GM23338 (cell line): ENCODE measurements around the gene FHIT. TPM values are rescaled to one million over a fixed set of nuclear protein-coding genes. Genes with fewer than 3 reads are reported as not detected.

ENCODE experiments used
- ATAC-seq: fragments of 200-7000 bp; cut with Tn5 transposase; 3 replicates; pipeline ENCODE4 v1.9.1; 2020
- DNase-seq: peaks from one replicate; pipeline ENCODE4 v3.0.0-alpha.2; 2015; ENCODE audit warnings: low spot score
- H2AFZ ChIP-seq: fragments of 200-600 bp; sonication (generic); 2 replicates; pipeline ENCODE4 v1.8.0; 2016; ENCODE audit warnings: antibody characterized with exemption, mild to moderate bottlenecking, moderate library complexity
- H3F3A ChIP-seq: fragments of 200-600 bp; sonication (generic); replicated peaks from 2 replicates; pipeline ENCODE4 v1.8.0; 2017; ENCODE audit warnings: antibody characterized with exemption, mixed run types, low read depth
- H3K27ac ChIP-seq: fragments of 200-600 bp; sonication (generic); 2 replicates; pipeline ENCODE4 v1.6.1; 2016; ENCODE audit warnings: low read depth
- H3K27me3 ChIP-seq: fragments of 200-600 bp; sonication (generic); 2 replicates; pipeline ENCODE4 v1.8.0; 2016; ENCODE audit warnings: mild to moderate bottlenecking, mixed run types, moderate library complexity; ENCODE audit not compliant: insufficient read depth
- H3K36me3 ChIP-seq: fragments of 200-600 bp; sonication (generic); 2 replicates; pipeline ENCODE4 v1.8.0; 2016; ENCODE audit warnings: mild to moderate bottlenecking; ENCODE audit not compliant: insufficient read depth
- H3K4me1 ChIP-seq: fragments of 200-600 bp; sonication (generic); 2 replicates; pipeline ENCODE4 v1.8.0; 2016; ENCODE audit warnings: mild to moderate bottlenecking, moderate library complexity; ENCODE audit not compliant: insufficient read depth
- H3K4me2 ChIP-seq: fragments of 200-600 bp; sonication (generic); 2 replicates; pipeline ENCODE4 v1.7.1; 2017; ENCODE audit warnings: mixed run types
- H3K4me3 ChIP-seq: fragments of 200-600 bp; sonication (generic); 2 replicates; pipeline ENCODE4 v1.6.1; 2016; ENCODE audit warnings: mixed run types
- H3K79me2 ChIP-seq: fragments of 200-600 bp; sonication (generic); replicated peaks from 2 replicates; pipeline ENCODE4 v1.8.0; 2017; ENCODE audit warnings: mild to moderate bottlenecking; ENCODE audit not compliant: insufficient read depth
- H3K9me2 ChIP-seq: fragments of 200-600 bp; sonication (generic); 2 replicates; pipeline ENCODE4 v1.8.0; 2017; ENCODE audit not compliant: insufficient read depth
- H4K20me1 ChIP-seq: fragments of 200-600 bp; sonication (generic); replicated peaks from 2 replicates; pipeline ENCODE4 v1.8.0; 2017; ENCODE audit warnings: mild to moderate bottlenecking; ENCODE audit not compliant: insufficient read depth
- H3K27ac Mint-ChIP-seq: 2 replicates; pipeline ENCODE4 v1.8.0; 2020; ENCODE audit warnings: inconsistent platforms, mild to moderate bottlenecking, moderate library complexity, mixed read lengths
- H3K27me3 Mint-ChIP-seq: 3 replicates; pipeline ENCODE4 v1.8.0; 2022; ENCODE audit warnings: low read depth, mild to moderate bottlenecking, moderate library complexity, mixed read lengths, inconsistent platforms; ENCODE audit not compliant: insufficient read depth, poor library complexity
- H3K36me3 Mint-ChIP-seq: 3 replicates; pipeline ENCODE4 v1.8.0; 2021; ENCODE audit warnings: low read depth, mild to moderate bottlenecking, inconsistent platforms, moderate library complexity, mixed read lengths
- H3K4me1 Mint-ChIP-seq: 3 replicates; pipeline ENCODE4 v1.8.0; 2020; ENCODE audit warnings: mild to moderate bottlenecking, inconsistent platforms, mixed read lengths
- H3K4me3 Mint-ChIP-seq: 3 replicates; pipeline ENCODE4 v1.8.0; 2021; ENCODE audit warnings: moderate library complexity, mild to moderate bottlenecking, inconsistent platforms, mixed read lengths
- H3K9me3 Mint-ChIP-seq: 3 replicates; pipeline ENCODE4 v1.8.0; 2020; ENCODE audit warnings: moderate library complexity, mild to moderate bottlenecking, inconsistent platforms, mixed read lengths
- CTCF ChIP-seq, 2 experiments: fragments of 200-600 bp in 1 of 2; sonication (generic) in 1 of 2; conservative IDR thresholded peaks; 2 replicates each; pipeline versions ENCODE4 v1.5.1 to v1.6.1; 2016 to 2017; ENCODE audit warnings: antibody characterized with exemption in 2 of 2, low read depth in 2 of 2, mild to moderate bottlenecking in 2 of 2, moderate library complexity in 1 of 2
- JUNB ChIP-seq: IDR thresholded peaks from one replicate; pipeline ENCODE4 v1.6.1; 2016; ENCODE audit warnings: antibody characterized with exemption; ENCODE audit not compliant: unreplicated experiment
- NANOG ChIP-seq: IDR thresholded peaks from 2 replicates; pipeline ENCODE4 v1.6.1; 2016; ENCODE audit warnings: antibody characterized with exemption, borderline replicate concordance
- POLR2AphosphoS5 ChIP-seq: IDR thresholded peaks from 2 replicates; pipeline ENCODE4 v1.6.1; 2016; ENCODE audit warnings: antibody characterized with exemption, low read depth
- ZNF331 ChIP-seq: fragments of 250-450 bp; sonication (Bioruptor Pico); IDR thresholded peaks from 2 replicates; pipeline ENCODE4 v1.5.0; 2020; ENCODE audit warnings: low read depth, mild to moderate bottlenecking, moderate library complexity
- ZNF462 ChIP-seq: fragments of 250-450 bp; sonication (Bioruptor Pico); IDR thresholded peaks from 2 replicates; pipeline ENCODE4 v1.5.0; 2020; ENCODE audit warnings: mild to moderate bottlenecking, moderate library complexity
- polyA plus RNA-seq: library from polyadenylated mRNA; unstranded; fragments of >200 nt; fragmentation: Nextera tagmentation; extraction: Ambion mirVana; gene quantifications from 2 replicates; pipeline ENCODE4 v1.2.1, GENCODE V29; 2016
- total RNA-seq: library from RNA; depleted of rRNA; stranded (reverse); fragments of >200 nt; shearing (Covaris generic); gene quantifications from 2 replicates; pipeline ENCODE4 v1.2.3, GENCODE V29; 2014
- TF ChIP-seq, protein P1 (sequence below): IDR thresholded peaks from one replicate; pipeline ENCODE4 v1.6.1; 2018; ENCODE audit warnings: antibody characterized with exemption; ENCODE audit not compliant: unreplicated experiment

The FHIT gene
- total and polyA plus RNA-seq, 2 experiments from 2014 or later, result 3.0 to 8.3 TPM

DNA sequence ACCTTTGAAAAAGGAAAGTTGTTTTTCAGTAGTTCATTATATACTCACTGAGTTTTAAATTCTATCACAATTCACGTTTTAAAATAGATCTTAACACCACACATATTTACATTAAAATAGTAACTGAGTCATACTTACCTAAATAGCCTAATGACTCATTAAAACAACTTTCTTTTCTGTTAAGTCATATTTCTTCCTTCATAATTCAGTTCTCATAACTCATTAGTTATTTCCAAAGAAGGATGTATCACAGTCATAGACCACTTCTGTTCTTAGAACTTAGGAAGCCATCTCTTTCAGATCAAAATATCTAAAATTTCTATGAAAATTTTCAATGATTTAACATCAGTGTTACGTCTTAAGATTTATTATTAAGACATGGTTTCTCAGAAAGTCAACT is 885.9 kb downstream of the FHIT start:
- Histone ChIP-seq H4K20me1 (no peaks in the 10 kb centered on the region), H3K79me2 (no peaks in the 10 kb centered on the region), H2AFZ (no peak overlapping the region), H3K27me3 (no peaks in the 10 kb centered on the region), H3K27ac (no peak overlapping the region), H3K4me1 (no peaks in the 10 kb centered on the region), H3K36me3 (no peaks in the 10 kb centered on the region), H3F3A (no peaks in the 10 kb centered on the region), H3K9me2 (no peaks in the 10 kb centered on the region), H3K4me2 (no peak overlapping the region), H3K4me3 (no peak overlapping the region)
- TF ChIP-seq, protein P1, sequence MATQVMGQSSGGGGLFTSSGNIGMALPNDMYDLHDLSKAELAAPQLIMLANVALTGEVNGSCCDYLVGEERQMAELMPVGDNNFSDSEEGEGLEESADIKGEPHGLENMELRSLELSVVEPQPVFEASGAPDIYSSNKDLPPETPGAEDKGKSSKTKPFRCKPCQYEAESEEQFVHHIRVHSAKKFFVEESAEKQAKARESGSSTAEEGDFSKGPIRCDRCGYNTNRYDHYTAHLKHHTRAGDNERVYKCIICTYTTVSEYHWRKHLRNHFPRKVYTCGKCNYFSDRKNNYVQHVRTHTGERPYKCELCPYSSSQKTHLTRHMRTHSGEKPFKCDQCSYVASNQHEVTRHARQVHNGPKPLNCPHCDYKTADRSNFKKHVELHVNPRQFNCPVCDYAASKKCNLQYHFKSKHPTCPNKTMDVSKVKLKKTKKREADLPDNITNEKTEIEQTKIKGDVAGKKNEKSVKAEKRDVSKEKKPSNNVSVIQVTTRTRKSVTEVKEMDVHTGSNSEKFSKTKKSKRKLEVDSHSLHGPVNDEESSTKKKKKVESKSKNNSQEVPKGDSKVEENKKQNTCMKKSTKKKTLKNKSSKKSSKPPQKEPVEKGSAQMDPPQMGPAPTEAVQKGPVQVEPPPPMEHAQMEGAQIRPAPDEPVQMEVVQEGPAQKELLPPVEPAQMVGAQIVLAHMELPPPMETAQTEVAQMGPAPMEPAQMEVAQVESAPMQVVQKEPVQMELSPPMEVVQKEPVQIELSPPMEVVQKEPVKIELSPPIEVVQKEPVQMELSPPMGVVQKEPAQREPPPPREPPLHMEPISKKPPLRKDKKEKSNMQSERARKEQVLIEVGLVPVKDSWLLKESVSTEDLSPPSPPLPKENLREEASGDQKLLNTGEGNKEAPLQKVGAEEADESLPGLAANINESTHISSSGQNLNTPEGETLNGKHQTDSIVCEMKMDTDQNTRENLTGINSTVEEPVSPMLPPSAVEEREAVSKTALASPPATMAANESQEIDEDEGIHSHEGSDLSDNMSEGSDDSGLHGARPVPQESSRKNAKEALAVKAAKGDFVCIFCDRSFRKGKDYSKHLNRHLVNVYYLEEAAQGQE, result no peak
- no peak for TF ChIP-seq NANOG
- no peak for TF ChIP-seq ZNF462
- no peak for TF ChIP-seq CTCF (conservative IDR thresholded peaks at IDR 0.05; ENCODE audit: low read depth in 2 of 2)
- no peak for TF ChIP-seq JUNB
- TF ChIP-seq POLR2AphosphoS5, result no peak
- no peak for TF ChIP-seq ZNF331
- Mint-ChIP-seq H3K4me3 (no peak overlapping the region), H3K27ac (no peak overlapping the region), H3K9me3 (no peaks in the 10 kb centered on the region), H3K27me3 (no peaks in the 10 kb centered on the region), H3K36me3 (no peaks in the 10 kb centered on the region), H3K4me1 (no peaks in the 10 kb centered on the region; the same call in 2 of the 3 replicates)
- ATAC-seq, result no peak
- DNase-seq, result no peak
